Activated CD4-positive, alpha-beta T cell treated with anti-CD3 and anti-CD28 coated beads, Interleukin-2, amount 50 U/mL, for 48 hours (primary cell): ENCODE results near the gene MT3.
"Not testable (repeated sequence)": the region's sequence is repeated elsewhere in the genome, so short reads cannot be mapped to it uniquely, and the experiment has no call there.

Source experiments
- DNase-seq, 2 experiments: peaks; one replicate each; pipeline ENCODE4 v3.0.0-alpha.2; 2020

Gene MT3

DNA sequence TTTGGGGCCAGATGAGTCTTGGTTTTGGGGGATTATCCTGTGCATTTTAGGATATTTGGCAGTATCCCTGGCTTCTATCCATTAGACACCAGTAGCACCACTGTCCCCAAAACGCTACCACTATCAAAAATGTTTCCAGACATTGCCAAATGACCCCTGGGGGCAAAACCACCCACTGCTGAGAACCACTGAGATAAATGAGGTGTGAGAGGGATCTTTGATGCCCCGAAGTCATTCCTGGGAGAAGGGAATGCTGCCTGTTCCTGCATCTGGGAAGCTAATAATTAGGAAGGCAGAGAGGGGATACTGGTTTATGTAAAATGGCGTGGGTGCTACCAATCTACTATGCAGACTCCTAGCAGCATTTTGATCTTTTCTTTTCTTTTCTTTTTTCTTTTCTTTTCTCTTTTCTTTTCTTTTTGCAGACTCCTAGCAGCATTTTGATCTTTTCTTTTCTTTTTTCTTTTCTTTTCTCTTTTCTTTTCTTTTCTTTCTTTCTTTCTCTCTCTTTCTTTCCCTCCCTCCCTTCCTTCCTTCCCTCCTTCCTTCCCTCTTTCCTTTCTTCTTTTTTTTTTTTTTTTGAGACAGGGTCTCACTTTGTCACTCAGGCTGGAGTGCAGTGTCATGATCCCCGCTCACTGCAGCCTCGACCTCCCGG, 8.8 kb upstream of the MT3 start:
- no peak for DNase-seq

DNA sequence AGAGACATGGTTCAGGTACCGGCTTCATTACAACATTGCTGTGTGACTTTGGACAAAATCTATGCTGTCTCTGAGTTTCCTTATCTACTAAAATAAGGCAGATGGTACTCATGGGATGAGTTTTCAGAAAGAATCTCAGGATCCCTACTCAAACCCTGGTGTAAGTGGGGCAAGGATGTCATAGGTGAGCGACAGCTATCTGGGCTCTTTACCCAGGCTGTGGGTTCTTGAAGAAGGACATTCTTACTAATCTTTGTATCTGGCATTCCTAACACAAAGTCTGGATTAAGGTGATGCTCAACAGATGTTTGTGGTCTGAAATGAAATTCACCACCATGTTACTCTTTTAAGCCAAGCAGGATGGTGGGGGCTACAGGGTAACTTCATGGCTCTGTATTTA, 6.4 kb upstream of the MT3 start:
- not testable (repeated sequence) for DNase-seq

DNA sequence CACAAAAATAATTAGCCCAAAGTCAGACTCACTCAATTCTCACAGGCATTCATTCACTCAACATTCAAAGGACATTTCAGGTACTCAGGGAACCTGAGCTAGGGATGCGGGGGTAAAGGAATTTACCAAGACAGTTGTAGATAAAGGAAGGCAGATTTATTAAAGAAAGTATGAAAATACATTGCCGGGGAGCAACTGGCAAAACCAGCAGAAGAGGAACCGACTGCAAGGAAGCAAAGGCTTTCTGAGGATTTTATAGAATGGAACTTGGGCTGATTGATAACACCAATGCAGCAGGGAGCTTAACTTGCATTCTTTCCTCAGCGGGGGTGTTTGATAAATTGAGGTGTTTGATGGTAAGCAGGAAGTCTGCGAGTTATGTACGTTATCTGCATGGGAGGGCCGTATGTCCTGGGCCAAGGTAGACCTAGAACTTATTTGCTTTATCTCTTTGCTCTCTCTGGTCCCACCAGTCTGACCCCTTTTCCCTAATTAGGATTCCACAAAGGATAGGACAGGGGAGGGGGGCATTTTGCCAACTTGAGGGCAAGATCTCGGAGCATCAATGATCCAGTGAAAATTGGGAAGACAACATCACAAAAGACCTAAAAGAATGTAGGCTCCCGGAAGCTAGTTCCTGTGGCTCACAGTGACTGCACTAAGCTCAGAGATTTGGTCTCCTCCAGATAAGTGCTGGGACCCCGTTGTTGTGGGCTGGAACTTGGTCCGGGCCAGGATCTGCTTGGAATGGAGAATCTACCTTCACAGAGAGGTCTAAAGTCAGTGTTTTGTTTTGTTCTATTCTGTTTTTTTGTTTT, 5.8 kb upstream of the MT3 start:
- no peak for DNase-seq

DNA sequence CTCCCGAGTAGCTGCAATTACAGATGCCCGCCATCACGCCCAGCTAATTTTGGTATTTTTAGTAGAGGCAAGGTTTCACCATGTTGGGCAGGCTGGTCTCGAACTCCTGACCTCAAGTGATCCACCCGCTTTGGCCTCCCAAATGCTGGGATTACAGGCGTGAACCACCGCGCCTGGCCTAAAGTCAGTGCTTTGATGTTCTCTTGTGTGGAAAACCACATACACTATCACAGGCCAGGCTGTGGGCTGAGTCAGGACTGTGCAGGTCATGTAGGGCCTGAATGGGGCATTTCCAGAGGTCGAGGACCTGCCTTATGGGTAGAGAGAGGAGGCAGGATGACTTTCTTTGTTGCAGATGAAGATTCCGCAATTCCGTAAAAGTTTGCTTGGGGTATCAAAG, 5.1 kb upstream of the MT3 start:
- DNase-seq = no peak

DNA sequence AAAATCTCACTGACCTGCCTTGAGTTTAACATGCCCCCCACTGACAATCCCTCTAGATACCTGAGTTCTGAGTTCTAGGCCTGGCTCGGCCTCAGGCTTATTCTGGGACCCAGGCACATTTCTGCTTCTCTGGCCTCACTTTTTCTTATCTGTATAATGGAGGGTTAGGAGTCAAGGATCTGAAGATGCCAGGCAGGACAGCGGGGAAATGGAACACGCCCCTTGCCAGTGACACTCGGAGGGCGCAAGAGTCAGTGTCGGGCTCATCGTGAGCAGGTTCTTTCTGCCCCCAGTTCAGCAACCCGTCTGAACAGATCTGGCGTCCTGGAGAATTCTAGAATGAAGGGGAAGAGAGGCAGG, 567 bp upstream of the MT3 start:
- no peak for DNase-seq

DNA sequence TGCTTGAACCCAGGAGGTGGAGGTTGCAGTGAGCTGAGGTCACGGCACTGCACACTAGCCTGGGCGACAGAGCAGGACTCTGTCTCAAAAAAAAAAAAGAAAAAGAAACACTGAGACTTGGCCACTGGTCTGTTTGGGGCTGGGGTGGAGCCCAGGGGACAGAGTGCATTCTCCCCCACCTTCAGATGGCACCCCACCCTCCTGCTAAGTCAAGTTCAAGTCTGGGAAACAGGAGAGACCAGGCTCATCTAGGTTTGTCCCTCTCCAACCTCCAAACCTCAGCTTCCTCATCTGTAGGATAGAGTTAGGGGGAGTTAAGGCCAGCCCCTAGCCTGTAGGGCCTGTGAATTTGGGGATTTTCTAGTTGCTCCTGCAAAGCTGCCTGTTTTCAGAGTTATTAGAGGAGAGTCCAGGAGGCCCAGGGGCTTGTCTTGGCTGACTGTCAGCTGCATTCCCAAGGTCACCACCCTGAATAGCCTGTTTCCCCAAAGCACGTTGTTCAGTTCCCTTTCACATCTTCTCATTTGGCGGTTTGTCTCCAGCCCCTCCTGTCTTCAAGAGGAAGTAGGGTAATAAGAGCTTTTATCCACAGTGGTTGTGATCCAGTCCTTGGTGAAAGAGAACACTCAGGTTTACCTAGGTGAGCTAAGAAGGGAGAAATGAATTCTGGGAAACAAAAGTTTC, 2.2 kb downstream of the MT3 start:
- no peak for DNase-seq

DNA sequence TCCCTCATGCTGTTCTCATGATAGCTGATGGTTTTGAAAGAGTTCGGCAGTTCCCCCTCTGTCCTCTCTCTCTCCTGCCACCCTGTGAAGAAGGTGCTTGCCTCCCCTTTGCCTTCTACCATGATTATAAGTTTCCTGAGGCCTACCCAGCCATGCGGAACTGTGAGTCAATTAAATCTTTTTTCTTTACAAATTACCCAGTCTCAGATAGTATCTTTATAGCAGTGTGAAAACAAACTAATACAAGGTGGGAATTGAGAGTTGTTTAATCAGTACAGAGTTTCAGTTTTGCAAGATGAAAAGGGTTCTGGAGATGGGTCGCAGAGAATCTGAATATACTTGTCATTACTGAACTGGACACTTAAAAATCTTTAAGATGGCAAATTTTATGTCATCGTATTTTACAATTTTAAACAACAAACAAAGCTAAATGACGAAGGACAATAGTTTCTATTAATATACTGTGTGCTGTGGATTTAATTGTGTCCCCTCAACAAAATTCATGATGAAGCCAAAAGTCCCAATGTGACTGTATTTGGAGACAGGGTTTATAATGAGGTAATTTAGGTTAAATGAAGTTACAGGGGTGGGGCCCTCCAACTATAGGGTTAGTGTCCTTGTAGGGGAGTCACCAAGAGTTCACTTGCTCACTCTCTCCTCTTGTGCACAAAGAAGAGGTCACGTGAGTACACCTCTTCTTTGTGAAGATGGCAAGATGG, 4.4 kb downstream of the MT3 start:
- no peak for DNase-seq

DNA sequence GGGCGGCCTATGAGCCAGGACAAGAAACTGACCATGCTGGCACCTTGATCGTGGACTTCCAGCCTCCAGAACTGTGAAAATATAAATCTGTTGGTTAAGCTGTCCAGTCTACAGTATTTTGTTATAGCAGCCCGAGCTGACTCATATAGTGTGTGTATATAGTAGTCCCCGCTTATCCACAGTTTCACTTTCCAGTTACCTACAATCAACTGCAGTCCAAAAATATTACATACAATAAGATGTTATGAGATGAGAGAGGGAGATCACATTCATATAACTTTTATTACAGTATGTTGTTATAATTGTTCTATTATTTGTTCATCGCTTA, 4.9 kb downstream of the MT3 start:
- no peak for DNase-seq

DNA sequence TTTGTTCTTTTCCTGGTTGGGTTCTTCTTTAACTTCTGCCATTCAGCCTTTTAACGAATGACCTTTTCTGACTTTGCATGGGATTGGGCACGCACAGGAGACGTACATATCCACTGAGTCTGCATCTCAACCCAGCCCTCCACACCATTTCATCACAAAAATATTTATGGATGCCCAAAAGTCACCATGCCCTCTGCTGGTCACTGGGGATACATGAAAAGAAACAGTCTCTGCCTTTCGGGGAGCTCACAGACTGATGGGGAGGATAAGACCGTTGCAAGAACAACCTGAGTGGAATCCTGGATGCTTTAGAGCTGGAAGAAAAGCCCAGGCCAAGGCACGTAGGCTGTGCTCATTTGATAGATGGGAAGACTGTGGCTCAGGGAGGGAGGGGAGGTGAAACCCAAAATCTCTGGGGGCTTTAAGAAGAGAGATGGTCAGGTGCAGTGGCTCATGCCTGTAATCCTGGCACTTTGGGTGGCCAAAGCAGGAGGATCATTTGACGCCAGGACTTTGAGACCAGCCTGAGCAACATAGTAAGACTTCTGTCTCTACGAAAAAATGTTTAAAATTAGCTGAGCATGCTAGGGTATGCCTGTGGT, 11.2 kb downstream of the MT3 start:
- peak in 1 of 2 experiments; percentile 40 for DNase-seq

DNA sequence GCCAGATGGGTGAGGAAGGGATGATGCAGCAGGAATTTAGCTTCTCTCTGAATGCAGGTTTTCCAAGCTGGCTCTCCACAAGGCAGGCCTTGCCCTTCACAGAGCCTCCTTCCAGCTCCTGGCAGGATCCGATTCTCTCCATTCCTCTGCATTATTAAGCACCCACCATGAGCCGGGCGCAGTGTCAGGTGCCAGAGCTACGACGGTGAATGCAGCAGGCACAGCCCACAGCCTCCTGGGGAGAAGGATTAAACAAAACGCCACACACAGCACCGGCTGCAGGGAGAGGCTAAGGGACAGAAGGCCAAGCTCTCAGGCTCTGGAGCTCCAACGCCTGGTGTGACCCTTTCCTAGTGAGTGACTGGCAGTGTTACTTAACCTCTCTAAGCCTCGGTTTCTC, 12.0 kb downstream of the MT3 start:
- no peak for DNase-seq

DNA sequence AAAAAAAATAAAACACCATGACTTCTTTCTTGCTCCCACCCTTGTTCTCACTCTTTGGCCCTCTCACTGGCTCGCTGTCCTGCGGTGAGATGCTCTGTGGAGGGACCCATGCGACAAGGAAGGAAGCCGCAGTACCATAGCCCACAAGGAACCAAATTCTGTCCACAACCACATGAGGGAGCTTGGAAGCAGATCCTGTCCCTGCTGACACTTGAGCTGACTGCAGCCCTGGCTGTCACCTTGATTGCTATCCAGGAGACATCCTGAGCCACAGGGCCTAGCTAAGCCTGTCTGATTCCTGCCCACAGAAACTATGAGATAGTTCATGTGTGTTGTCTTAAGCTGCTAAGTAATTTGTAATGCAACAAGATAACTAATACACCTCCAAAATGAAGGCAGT, 14.3 kb downstream of the MT3 start:
- DNase-seq = no peak

DNA sequence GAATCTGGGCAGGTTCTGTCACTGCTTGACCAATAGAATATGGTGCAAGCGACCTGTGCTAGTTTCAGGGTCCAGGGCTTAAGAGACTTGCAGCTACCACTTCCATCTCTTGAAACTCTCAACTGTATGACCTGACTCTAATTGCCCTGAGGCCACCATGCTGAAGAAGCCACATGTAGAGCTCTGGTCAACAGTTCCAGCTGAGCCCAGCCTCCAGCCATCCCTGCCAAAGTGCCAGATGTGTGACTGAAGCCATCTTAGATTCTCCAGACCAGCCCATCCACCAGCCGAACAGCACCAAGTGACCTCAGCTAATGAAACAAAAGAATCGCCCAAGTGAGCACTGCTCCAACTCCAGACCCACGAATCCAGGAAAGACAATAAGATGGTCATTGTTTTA, 15.6 kb downstream of the MT3 start:
- DNase-seq = no peak

DNA sequence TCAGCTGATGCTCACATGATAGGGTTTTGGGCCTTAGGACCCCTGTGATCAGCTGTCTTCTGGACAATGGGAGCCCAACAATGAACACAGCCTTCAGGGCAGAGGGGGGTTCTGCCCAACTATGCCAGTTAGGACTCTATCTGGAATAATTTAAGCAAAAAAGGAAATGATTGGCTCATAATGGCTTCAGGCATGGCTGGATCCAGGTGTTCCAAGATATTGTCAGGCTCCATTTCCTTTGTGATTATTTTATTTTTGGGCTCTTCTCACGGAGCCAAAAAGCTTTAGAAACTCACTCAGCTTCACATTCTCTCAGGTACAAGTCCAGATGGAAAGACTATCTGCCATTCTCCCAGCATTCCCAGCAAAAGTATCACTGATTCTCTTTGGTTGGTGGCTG, 16.1 kb downstream of the MT3 start:
- DNase-seq = no peak

DNA sequence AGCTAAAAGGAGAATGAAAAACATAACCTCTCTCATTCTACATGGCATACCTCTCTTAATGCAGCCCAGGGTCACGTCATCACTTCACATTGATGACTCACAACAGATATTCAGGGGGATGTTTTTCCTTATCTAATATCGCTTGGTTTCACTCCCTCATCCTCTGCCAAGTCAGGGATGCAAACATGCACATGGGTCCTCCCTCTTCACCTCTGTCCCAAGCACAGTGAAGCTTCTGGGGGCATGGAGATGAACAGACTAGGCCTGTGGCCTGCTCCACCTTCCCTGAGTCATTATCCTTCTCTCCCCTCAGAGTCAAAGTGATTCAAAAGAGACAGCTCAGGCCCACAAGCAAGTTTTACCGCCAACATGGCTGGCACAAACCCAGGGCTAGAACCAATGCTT, 16.7 kb downstream of the MT3 start:
- no peak for DNase-seq

DNA sequence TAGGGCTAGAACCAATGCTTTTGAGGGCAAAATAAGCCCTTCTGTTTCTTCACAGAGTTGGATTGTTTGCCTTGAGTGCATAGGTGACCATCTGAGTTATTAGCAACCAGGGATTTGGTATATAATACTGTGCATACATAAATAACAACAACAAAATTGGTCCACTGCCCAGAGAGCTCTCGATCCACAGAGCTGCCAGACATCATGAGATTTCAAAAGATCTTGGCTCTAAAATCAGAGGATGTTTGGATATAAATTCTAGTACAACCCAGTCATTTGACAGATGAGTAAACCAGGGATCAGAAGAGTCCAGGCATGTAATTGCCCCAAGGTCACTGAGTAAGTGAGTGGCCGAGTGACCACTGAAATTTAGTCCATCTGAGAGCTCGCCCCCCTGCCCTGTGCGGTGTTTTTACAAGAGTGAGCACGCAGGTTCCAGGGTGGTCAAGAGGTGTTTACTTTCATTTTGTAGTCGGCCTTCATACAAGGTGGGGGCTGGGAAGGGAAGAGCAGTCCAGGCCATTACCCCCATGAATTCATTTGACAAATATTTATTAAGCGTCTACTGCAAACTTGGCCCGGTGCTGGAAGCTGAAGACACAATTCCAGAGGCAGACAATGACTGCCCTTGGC, 17.3 kb downstream of the MT3 start:
- no peak for DNase-seq

DNA sequence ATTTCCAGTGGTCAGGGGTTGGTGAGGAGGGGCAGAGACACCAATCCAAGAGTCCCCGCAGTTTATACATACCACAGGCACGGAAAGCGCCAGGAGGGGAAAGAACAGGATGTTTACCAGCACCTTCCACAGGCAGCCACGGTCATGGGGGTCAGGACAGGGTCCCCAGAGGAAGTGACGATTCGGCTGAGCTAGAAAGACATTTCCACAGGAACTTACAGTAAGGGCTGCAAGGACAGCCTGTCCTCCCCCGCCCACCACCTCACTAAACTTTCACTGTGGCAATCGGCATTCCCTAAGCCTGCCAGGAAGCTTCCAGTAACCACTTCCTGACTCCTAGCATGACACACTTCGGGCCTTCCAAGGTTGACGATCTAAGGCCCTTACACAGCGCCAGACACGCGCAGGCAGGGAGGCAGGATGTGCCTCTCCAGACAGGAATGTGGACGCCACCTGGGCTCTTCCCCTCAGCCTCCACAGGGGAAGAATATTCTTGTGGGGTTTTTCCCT, 17.8 kb downstream of the MT3 start:
- no peak for DNase-seq

DNA sequence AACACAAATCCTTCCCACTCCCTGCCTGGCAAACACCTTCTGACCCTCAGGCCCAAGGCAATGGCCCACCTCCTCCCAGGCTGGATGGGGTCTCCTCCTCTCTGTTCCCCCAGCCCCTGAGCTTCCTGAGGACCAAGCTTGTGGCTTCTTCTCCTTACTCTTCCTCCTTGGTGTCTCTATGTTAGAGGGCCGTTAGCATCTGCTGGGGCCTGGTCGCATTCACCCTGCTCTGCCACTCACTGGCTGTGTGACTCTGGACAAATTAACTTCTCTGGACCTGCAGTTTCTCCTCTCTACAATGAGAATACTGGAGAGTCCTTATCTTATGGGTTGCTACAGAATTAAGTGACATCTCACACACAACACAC, 18.3 kb downstream of the MT3 start:
- DNase-seq = no peak

DNA sequence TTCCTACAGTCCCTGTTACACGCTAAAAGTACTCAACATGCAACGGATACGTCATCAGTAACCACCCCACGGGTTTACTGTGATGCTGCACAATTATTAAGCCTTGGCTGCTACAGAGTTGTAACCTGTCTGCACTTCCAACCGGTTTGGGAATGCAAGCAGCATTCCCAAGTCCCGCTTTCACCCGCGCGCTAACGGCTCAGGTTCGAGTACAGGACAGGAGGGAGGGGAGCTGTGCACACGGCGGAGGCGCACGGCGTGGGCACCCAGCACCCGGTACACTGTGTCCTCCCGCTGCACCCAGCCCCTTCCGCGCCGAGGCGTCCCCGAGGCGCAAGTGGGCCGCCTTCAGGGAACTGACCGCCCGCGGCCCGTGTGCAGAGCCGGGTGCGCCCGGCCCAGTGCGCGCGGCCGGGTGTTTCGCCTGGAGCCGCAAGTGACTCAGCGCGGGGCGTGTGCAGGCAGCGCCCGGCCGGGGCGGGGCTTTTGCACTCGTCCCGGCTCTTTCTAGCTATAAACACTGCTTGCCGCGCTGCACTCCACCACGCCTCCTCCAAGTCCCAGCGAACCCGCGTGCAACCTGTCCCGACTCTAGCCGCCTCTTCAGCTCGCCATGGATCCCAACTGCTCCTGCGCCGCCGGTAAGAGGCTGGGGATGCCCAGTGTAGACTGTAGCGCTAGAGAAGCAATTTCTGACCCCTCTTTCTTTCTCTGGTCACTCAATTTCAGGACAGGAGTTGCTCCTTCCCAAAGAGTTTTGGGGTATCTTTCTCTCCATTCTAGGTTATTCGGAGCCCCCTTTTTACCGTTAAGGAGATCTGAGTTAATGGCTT, 18.9 kb downstream of the MT3 start, which contains the start of gene MT2A:
MT2A (plus strand) TSS at position 542 of the 833 bp plus-strand sequence; CDS start at position 614, 72 bp downstream.
- DNase-seq = peak; percentile 90 to 93

DNA sequence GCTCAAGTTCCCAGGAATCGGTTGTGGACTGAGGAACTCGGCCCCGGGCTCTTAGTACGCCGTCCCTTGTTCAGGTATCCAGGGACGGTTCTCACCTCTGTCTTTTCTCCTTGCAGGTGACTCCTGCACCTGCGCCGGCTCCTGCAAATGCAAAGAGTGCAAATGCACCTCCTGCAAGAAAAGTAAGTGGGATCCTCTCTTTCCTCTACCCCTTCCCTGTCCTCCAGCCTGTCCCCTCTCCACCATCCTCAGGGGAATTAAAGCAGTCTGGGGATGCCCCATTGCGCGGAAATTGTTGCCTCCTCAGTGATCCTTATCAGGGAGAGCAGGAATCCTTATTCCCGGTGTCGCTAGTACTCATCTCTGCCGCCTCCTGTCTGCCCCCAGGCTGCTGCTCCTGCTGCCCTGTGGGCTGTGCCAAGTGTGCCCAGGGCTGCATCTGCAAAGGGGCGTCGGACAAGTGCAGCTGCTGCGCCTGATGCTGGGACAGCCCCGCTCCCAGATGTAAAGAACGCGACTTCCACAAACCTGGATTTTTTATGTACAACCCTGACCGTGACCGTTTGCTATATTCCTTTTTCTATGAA, 19.6 kb downstream of the MT3 start:
- DNase-seq = no peak

DNA sequence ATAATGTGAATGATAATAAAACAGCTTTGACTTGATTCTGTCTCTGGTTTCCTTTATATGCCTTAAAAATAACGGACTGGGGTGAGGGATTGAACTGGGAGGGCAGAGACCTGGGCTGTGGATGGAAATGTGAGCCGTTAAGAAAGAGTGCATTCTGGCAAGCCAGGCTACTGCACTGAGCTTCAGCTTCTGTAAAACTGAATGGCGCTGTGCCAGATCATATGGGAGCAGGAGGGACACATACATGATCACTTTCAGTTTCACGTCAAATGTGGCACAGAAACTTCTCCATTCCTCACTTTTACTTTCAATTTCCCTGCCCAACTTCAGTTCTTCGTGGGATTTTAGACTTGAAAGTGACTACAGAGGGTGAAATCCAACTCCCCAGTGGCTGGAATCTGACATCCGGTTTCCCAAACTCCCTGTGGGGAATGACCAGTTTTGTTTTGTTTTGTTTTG, 20.2 kb downstream of the MT3 start:
- peak; percentile 70 to 80 for DNase-seq

DNA sequence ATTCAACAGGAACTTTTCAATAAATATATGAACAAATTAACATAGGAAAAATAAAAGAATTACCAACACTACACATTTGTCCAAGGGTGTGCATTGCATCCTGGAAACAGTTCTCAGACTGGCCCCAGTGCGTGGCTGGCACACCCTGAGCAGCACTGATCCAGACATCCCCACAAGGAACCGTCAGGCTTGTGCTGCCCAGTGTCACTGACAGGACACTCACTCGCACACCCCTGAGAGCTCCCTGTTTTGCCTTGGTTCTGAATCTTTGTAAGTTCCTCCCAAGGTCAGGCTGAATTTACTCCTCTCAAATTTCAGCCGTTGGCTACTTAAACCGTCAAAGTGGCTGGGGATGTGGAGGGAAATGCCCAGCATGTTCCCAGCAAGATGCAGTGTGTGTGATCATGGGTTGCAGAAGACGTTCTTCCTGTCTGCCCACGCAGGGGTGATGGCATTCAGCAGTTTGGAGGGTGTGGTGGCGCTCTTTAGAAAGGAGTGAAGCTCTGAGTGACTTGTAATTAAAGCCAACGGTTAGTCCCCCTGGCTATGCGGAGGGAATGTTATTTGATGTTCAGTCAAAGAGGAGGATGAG, 20.8 kb downstream of the MT3 start:
- peak; percentile 80 to 87 for DNase-seq
